Duodenal mucosa (tissue), 2 donors: ENCODE data around the gene CDKN1C.

ENCODE experiments used
- H3K27ac ChIP-seq: one replicate; pipeline ENCODE4 v1.7.0; 2013; ENCODE audit warnings: low read depth, low read length
- H3K27me3 ChIP-seq, 2 donors: one replicate each; pipeline ENCODE4 v1.7.0; 2013; ENCODE audit warnings: low read length in 2 of 2, control low read depth in 1 of 2; ENCODE audit not compliant: insufficient read depth in 2 of 2, control insufficient read depth in 1 of 2
- H3K36me3 ChIP-seq, 2 donors: one replicate each; pipeline ENCODE4 v1.7.0; 2013; ENCODE audit warnings: low read length in 2 of 2, control low read depth in 1 of 2; ENCODE audit not compliant: insufficient read depth in 2 of 2, control insufficient read depth in 1 of 2
- H3K4me1 ChIP-seq, 2 donors: one replicate each; pipeline ENCODE4 v1.7.0; 2013; ENCODE audit warnings: low read length in 2 of 2, control low read depth in 1 of 2; ENCODE audit not compliant: insufficient read depth in 2 of 2, control insufficient read depth in 1 of 2
- H3K4me3 ChIP-seq, 2 donors: one replicate each; pipeline ENCODE4 v1.7.0; 2013; ENCODE audit warnings: low read length in 2 of 2, low read depth in 1 of 2
- H3K9ac ChIP-seq, 2 donors: one replicate each; pipeline ENCODE4 v1.7.0; 2013; ENCODE audit warnings: low read length in 2 of 2, low read depth in 1 of 2
- H3K9me3 ChIP-seq, 2 donors: one replicate each; pipeline ENCODE4 v1.7.0; 2013; ENCODE audit warnings: low read length in 2 of 2, control low read depth in 1 of 2; ENCODE audit not compliant: control insufficient read depth in 1 of 2

The CDKN1C gene

GRCh38 chr11:2860636-2861035 lies 24.9 kb downstream of the CDKN1C start:
- Histone ChIP-seq H3K9ac (no peak overlapping the region), H3K27me3 (peaks cover 5 to 17% of the 10 kb centered on the region in 2 donors), H3K9me3 (no peaks in the 10 kb centered on the region), H3K4me3 (no peak overlapping the region), H3K36me3 (no peaks in the 10 kb centered on the region), H3K27ac (no peak overlapping the region), H3K4me1 (peaks cover 4 to 7% of the 10 kb centered on the region in 2 donors)

GRCh38 chr11:2859699-2860037 lies 25.9 kb downstream of the CDKN1C start:
- H3K4me3 ChIP-seq = no peak overlapping the region
- no peaks in the 10 kb centered on the region for H3K9me3 ChIP-seq
- no peak overlapping the region for H3K9ac ChIP-seq
- peaks cover 5 to 17% of the 10 kb centered on the region in 2 donors for H3K27me3 ChIP-seq
- peaks cover 4 to 7% of the 10 kb centered on the region in 2 donors for H3K4me1 ChIP-seq
- no peak overlapping the region for H3K27ac ChIP-seq
- H3K36me3 ChIP-seq = no peaks in the 10 kb centered on the region

- H3K9me3 ChIP-seq = no peaks in the 10 kb centered on the region
- H3K36me3 ChIP-seq = no peaks in the 10 kb centered on the region
Measured at GRCh38 chr11:2858995-2859698, 26.4 kb downstream of the CDKN1C start.

GRCh38 chr11:2857918-2858317 lies 27.7 kb downstream of the CDKN1C start:
- H3K36me3 ChIP-seq = no peaks in the 10 kb centered on the region
- no peak overlapping the region for H3K9ac ChIP-seq
- no peak overlapping the region for H3K4me3 ChIP-seq
- H3K27ac ChIP-seq = no peak overlapping the region
- peaks cover 4 to 7% of the 10 kb centered on the region in 2 donors for H3K4me1 ChIP-seq
- peaks cover 0 to 4% of the 10 kb centered on the region in 2 donors for H3K27me3 ChIP-seq
- no peaks in the 10 kb centered on the region for H3K9me3 ChIP-seq

More at GRCh38 chr11:2858995-2859698, 26.4 kb downstream of the CDKN1C start:
- Histone ChIP-seq H3K27me3 (peaks cover 5 to 13% of the 10 kb centered on the region in 2 donors), H3K9ac (no peak overlapping the region), H3K4me3 (no peak overlapping the region), H3K4me1 (peaks cover 4 to 7% of the 10 kb centered on the region in 2 donors), H3K27ac (no peak overlapping the region)

DNA sequence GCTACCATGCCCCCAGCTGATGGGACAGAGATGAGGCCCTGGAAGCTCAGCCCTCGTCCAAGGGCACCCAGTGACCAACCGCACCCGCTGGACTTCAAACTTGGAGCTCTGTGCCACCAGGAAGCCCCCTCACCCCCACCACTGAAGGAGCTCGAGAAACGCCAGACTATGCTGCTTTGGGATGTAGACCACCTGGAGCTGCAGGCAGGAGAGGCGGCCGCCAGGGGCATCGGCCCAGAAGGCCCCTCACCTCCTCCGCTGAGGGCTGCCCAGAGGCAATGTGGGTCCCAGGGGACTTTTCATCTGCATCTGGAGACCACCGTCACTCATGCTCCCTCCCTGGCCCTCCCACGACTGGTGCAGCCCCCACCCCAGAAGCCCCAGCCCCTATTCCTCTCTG lies 28.3 kb downstream of the CDKN1C start:
- H3K4me3 ChIP-seq = no peak overlapping the region
- H3K27me3 ChIP-seq = peaks cover 0 to 4% of the 10 kb centered on the region in 2 donors
- no peak overlapping the region for H3K27ac ChIP-seq
- no peak overlapping the region for H3K9ac ChIP-seq
- H3K4me1 ChIP-seq = peaks cover 4 to 7% of the 10 kb centered on the region in 2 donors
- no peaks in the 10 kb centered on the region for H3K9me3 ChIP-seq
- H3K36me3 ChIP-seq = no peaks in the 10 kb centered on the region

DNA sequence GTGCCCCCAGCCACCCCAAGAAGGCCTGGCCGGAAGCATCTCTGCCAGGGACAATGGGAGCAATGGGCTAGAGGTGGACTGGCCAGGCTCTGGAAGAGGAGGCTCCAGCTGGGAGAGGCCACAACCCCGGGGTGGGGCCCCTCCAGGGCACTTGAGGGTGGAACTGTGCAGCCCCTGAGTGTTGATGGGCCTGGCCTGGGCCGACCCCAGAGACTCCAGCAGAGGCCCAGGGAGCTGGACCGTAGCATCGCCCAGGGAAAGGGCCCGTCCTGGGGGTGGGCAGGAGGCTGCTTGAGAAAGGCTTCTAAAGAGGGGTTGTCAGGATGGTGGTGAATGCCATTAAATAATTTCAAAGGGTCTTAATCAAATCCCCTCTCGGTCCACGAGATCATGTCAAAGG lies 30.4 kb downstream of the CDKN1C start:
- Histone ChIP-seq H3K4me1 (peaks cover 0 to 7% of the 10 kb centered on the region in 2 donors), H3K27ac (no peak overlapping the region), H3K4me3 (no peak overlapping the region), H3K9ac (no peak overlapping the region), H3K9me3 (no peaks in the 10 kb centered on the region), H3K27me3 (no peaks in the 10 kb centered on the region), H3K36me3 (no peaks in the 10 kb centered on the region)

- Histone ChIP-seq H3K9me3 (no peaks in the 10 kb centered on the region), H3K9ac (no peak overlapping the region), H3K27ac (no peak overlapping the region), H3K27me3 (no peaks in the 10 kb centered on the region), H3K36me3 (peaks cover 0 to under 1% of the 10 kb centered on the region in 2 donors), H3K4me3 (no peak overlapping the region), H3K4me1 (no peaks in the 10 kb centered on the region)
Measured at GRCh38 chr11:2853997-2854560, 31.5 kb downstream of the CDKN1C start.

DNA sequence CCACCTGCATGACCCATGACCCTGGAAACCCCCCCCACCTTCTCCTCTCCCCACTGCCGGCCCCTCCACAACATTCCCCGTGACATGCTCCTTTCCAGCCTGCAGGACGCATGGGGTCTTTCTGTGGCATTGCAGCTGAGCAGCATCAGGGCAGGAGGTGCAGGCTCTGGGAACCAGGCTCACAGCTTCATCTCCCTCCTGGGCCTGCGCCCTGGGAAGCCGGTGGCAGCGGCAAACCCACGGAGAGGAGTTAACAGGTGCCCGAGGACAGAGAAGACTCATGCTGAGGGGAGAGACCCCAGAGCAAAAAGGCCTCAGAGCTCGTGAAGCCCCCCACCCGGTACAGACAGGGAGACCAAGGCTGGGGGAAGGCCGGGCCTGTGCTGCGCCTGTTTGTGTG lies 32.2 kb downstream of the CDKN1C start:
- Histone ChIP-seq H3K9ac (no peak overlapping the region), H3K9me3 (no peaks in the 10 kb centered on the region), H3K27ac (no peak overlapping the region), H3K36me3 (peaks cover 0 to 3% of the 10 kb centered on the region in 2 donors), H3K27me3 (no peaks in the 10 kb centered on the region), H3K4me3 (no peak overlapping the region), H3K4me1 (no peaks in the 10 kb centered on the region)

DNA sequence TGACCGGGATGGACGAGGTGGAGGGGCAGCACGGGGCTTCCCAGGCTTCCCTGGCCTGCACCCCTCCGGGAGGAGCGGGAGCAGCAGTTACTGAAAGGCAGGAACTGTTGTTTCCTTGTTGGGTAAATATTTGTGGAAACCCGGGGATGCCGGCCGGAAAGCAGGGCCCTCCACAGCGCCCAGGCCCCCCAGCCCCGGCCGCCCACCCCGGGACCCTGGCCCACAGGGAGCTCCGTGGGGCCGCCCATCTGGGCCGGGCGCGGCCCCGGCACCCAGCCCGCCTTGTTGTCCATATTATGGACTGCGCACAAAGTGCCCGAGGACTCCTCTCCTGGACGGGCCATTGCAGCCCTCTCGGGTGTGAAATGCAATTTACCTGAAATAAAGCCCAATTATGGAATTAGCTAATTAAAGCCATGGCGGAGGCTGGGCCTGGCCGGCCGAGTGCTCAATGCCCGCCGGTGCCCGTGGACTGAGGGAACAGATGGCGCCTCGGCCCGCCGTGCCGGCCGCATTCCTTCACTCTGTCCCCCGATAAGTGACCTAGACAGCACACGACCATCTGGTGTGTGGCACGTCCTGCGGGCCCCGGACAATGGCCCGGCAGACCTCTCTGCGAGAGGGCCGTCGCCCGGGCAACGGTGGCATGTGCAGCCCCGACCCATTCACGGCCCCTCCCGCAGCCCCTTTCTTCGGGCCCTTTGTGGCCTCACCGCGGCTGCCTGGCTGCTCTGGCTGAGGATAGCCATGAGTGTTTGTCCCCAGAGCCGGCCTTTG lies 35.4 kb downstream of the CDKN1C start:
- H3K27me3 ChIP-seq = no peaks in the 10 kb centered on the region
- no peak overlapping the region for H3K4me3 ChIP-seq
- H3K9me3 ChIP-seq = no peaks in the 10 kb centered on the region
- no peaks in the 10 kb centered on the region for H3K4me1 ChIP-seq
- H3K9ac ChIP-seq = no peak overlapping the region
- no peak overlapping the region for H3K27ac ChIP-seq
- peaks cover 0 to 6% of the 10 kb centered on the region in 2 donors for H3K36me3 ChIP-seq

- Histone ChIP-seq H3K36me3 (peaks cover 0 to 6% of the 10 kb centered on the region in 2 donors), H3K27ac (no peak overlapping the region), H3K4me1 (no peaks in the 10 kb centered on the region), H3K27me3 (no peaks in the 10 kb centered on the region), H3K9me3 (no peaks in the 10 kb centered on the region), H3K9ac (no peak overlapping the region), H3K4me3 (no peak overlapping the region)
Measured at GRCh38 chr11:2848497-2848896, 37.1 kb downstream of the CDKN1C start.
